HG03571 (cell line): ENCODE data around the gene RNASE2.
"Not testable (repeated sequence)": the region's sequence is repeated elsewhere in the genome, so short reads cannot be mapped to it uniquely, and the experiment has no call there.

Experiments
- ATAC-seq: cut with Tn5 transposase; IDR thresholded peaks from one replicate; pipeline ENCODE4 v1.9.1; 2021; ENCODE audit not compliant: unreplicated experiment

RNASE2 gene

DNA sequence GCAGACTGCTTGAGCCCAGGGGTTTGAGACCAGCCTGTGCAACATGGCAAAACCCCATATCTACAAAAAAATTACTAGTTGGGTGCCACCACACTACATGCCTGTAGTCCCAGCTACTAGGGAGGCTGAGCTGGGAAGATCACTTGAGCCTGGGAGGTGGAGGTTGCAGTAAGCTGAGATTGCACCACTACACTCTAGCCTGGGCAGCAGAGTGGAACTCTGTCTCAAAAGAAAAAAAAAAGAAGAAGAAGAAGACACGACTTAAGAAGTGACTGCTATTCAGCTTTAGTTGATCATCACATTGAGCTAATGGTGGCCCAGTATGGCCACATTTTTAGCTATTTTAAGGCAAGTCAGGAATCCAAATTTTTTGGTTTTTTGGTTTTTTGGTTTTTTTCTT lies 25.6 kb downstream of the RNASE2 start:
- no peak for ATAC-seq

DNA sequence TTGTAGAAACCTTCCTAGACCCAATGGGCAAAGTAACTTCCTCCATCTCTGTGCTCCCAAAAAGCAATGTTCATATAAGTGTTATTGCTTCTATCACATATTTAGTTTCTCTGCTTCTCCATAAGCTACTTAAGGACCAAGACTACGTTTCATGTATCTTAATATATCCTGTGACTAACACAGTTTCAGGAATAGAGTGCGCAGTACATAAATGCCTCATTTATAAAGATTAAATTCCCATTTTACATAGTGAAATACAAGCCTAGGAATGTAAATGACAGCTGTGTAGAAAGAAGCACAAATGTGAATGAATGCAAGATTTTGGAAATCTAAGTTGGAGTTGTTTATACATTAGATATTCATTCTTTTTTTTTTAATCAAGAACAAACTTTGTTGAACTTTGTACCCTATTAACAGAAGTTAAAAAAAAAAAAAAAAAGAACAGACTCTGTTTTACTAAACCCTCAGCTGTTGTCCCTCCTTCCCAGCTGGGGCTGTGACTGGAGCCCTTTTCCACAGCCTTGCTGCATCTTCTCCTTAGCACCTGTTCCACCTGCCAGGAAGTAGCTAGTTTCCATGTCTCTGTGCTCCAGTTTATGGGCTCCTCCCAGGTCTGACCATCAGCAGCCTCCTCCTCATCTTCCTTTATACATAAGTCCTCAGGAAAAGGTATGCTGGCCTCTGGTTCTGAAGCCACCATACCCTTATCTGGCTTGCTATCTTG lies 27.5 kb downstream of the RNASE2 start:
- no peak for ATAC-seq

DNA sequence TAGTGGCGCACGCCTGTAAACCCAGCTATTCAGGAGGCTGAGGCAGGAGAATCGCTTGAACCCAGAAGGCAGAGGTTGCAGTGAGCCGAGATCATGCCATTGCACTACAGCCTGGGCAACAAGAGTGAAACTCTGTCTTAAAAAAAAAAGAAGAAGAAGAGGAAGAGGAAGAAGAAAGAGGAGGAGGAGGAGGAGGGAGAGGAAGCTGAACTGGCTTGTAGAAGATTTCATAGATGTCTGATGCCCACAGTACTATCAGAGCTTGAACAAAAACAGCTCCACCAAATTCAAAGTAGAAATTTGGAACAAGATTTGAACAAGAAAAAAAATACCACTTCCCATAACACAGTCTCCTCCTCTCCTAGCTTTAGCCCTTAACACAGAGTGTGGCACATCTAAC lies 30.4 kb downstream of the RNASE2 start:
- ATAC-seq = not testable (repeated sequence)

DNA sequence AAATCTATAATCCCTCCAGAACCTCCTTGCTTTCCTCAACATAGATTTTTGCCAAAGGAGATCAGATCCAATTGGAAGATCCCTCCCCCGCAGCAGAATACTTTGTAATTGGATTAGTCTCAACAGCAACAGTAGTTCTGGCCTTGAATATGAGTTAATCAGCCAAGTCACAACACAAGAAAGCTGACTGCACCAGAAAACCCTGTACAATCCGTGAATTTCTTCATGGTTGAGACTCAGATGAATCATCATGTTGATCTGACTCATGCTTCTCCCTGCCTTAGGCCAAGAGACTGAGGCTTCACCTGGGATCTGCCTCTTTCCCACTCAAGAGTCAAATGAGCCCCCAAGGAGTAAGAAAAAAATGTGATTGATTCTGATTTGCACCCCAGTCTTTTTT lies 31.5 kb downstream of the RNASE2 start:
- no peak for ATAC-seq

DNA sequence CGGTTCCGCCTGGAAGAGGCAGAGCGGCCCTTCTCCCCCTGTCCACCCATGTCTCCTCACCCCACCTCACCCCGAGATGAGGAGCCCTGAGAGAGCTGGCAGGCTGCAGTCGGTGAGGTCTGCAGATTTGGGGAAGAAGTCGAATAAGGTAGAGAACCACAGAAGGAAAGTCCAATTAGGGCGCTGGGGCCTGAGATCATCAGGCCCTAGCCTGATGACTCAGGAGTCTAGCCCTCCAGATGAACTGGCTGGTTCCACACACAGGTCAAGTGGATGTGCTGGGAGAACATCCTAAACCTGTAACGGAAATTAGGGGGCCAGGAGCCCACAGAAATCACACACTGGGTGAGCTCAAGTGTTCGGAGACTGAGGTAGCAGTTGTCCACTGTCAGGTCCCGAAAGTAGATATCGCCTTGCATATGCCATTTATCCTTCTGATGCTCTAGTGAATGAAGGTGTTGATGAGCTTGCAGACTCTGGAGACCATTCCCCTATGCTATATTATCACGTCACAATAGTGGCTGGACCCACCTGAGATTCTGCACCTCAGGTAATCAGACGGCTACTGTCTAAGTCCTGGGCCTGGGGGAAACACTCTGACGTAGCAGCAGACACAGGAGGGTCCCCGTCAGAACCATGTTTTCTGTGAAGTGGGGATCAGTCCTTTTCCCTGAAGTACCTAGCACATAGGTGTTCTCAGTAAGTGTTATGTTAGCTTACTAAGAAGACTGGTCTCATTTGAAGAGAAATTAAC lies 33.6 kb downstream of the RNASE2 start:
- no peak for ATAC-seq

DNA sequence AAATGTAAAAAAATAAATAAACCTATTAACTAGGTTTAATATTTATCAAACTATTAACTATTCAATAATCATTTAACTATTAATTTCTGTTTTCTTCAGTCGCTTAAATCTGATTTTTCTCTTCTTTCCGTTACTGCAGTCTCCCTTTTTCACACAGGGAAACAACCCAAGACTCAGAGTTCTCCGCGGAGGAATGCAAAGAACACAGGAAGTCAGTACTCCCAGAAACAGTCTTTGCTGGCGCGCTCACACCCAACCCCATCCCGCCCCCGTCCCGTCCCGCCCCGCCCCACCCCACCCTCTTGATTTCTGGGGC lies 34.1 kb downstream of the RNASE2 start:
- ATAC-seq = no peak

DNA sequence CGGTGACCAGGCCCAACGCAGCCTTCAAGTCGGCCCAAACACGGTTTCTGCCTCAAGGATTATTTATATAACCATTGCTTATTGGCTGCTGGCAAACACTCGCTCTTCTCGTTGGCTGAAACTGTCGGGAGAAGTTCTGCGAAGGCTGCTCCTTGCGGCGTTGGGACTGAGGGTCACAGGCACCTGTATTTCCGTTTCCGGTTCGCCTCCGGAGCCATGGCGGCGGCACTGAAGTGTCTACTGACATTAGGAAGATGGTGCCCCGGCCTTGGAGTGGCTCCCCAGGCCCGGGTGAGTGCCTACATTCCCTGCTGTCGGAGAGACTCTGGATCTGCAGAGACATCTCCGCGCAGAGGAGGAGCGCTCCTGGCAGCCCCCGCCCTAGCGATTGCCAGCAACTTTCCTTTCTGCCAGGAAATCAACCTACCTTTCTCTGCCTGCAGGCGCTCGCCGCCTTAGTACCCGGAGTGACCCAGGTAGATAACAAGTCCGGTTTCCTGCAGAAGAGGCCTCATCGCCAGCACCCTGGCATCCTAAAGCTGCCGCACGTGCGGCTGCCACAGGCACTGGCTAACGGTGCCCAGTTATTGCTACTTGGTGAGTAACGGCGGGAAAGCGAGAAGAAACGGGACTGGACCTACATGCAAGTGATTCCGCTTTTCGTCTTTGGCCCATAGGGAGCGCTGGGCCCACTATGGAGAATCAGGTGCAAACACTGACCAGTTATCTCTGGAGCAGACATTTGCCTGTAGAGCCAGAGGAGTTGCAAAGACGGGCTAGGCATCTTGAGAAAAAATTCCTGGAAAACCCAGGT lies 34.7 kb downstream of the RNASE2 start, which contains the start of gene METTL17:
Gene METTL17, plus strand, starts transcription at position 194 of the 814 bp plus-strand sequence. Its CDS starts 23 bp downstream, at position 217.
- ATAC-seq = peak; percentile 94

DNA sequence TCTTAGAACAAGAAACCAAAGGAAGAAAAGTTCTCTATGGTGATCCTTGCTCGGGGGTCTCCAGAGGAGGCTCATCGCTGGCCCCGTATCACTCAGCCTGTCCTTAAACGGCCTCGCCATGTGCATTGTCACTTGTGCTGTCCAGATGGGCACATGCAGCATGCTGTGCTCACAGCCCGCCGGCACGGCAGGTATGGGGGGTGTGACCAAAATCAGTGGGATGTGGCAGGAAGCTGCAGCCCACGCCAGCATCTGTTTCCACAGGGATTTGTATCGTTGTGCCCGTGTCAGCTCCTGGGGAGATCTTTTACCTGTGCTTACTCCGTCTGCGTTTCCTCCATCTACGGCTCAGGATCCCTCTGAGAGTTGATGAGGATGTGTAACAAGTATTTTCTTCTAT lies 41.2 kb downstream of the RNASE2 start:
- no peak for ATAC-seq

DNA sequence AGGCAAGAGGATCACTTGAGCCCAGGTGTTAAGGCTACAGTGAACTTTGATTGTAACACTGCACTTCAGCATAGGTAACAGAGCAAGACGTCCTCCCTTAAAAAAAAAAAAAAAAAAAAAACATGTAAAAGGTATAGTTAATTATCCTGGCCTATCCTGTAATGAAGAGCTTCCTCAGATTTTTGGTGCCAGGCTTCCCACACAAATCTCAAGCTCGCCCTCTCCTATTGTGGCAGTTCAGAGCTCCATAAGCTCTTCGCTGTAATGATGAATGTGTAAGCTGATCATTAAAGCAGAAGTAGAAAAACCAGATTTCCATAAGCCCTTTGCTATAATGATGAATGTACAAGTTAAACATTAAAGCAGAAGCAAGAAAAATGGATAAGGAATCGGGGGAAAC lies 41.8 kb downstream of the RNASE2 start:
- no peak for ATAC-seq

DNA sequence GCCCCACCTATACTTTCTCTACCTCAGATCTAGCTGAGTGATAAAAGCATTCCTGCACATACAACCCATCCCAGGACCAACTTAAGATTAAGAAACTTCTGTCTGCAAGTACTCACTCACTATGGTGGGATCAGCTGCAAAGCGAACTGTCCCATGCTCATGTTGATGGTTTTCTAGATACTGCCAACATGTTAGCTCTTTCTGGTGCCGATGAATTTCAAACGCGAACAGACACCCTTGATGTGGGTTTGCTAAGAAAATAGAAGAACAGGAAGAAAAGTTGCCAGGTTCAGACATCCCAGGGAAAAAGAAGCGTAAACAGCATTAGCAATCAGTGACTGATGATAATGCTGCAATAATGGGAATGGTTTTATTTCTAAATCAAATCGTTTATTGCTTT lies 42.3 kb downstream of the RNASE2 start:
- no peak for ATAC-seq

DNA sequence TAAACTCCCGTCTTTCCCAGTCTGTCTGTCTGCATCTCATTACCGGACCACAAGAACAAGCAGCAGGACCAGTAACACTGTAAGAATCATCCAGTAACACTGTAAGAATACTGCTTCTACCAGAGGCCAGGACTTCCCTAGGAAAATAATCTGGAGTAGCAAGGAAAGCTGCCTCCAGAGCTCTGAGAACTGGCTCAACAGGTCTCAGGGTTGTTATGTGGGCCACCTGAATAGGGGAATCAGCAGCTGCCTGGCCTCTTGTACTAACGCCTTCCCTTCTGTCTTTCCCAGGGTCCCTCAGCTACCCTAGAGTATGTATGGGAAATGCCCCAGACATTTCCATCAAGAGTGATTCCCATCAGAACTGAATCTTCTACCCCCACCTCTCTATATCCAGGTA lies 42.9 kb downstream of the RNASE2 start:
- ATAC-seq = no peak

DNA sequence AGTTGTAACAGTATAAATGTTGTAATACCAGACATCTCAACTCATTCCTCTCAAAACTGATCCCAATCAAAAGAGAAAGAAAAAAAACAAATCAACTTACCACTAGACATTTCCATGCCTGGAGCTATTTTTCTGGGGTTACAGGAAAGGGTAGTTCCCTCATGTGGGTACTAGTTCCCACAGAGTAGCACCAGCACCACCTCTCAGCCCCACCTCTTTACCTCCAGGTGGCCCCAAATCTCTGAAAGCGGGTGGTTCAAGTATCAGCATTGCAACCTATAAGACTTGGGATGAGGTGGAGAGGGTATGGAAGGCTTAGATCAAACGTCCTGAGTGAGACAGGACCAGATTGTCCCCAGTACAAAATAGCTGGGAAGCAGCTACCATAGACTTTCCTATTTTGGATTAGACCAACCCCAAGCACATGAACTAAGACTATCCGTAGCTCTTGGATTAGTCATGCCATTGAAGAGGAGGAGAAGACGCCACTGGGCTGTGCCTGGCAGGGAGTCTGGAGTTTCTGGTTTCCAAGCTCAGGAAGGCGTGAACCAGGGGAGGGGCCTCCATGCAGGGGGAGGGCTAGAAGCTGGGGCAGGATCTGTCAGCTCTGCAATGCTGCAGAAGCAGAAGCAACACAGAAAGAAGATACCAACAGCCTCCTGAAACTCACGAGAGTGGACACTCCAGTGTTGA lies 43.5 kb downstream of the RNASE2 start, which contains the start of gene SLC39A2:
Gene SLC39A2, plus strand, starts transcription at position 620 of the 693 bp plus-strand sequence. CDS start 154 bp downstream, outside the sequence.
- no peak for ATAC-seq

DNA sequence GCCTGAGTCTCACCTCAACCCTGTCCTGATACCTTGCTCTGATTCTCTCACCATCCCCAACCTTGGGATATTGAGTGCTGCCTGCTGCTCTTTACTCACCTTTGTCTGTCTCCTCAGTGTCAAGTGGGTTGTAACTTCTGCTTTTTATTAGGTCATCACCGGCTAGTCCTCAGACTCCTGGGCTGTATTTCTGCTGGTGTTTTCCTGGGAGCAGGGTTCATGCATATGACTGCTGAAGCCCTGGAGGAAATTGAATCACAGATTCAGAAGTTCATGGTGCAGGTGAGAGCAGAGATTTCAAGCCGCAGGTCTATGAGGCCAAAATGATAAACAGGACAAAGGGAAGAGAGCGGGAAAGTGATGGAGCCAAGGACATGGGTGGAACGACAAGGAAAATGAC lies 44.3 kb downstream of the RNASE2 start:
- no peak for ATAC-seq

DNA sequence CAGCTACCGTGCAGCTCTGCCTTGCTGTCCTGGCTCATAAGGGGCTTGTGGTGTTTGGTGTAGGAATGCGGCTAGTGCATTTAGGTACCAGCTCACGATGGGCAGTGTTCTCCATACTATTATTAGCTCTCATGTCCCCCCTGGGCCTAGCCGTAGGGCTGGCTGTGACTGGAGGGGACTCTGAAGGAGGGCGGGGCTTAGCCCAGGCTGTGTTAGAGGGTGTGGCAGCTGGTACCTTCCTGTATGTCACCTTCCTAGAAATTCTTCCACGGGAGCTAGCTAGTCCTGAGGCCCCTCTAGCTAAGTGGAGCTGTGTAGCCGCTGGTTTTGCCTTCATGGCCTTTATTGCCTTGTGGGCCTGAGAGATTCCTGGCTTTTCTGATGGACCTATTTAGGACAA lies 45.9 kb downstream of the RNASE2 start:
- ATAC-seq = no peak

DNA sequence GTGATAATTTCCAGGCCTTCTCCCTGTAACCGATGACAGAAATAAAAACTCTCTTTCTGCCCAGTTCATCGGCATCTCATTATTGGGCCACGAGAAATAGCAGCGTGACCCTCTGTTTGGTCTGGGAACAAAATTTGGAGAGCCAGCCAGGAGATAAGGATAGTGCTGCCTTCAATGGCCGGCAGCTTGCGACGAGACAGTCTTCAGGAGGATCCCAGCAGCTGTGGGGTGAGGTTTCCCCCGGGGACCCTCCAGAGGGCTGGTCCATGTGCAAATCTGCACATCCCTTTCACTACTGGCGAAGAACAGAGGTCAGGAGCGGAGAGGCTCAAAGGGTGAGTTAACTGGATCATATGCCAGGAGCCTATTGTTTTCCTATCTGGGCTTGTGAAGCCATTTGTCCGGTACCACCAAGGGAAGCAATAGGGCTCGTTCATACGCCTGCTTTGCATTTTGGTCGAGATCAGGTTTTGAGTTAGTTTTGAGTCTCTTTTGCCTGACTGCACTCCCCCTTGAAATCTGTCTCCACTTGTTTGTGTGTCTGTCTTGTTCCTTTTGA lies 48.6 kb downstream of the RNASE2 start:
- no peak for ATAC-seq
